IMR-90 (cell line): ENCODE measurements around the gene PRKRIP1.
"Not testable (repeated sequence)": the region's sequence is repeated elsewhere in the genome, so short reads cannot be mapped to it uniquely, and the experiment has no call there.

ENCODE experiments used
- BHLHE40 ChIP-seq: fragments of 150-350 bp; IDR thresholded peaks from 2 replicates; pipeline ENCODE4 v1.6.1; 2016; ENCODE audit warnings: mild to moderate bottlenecking, low read depth, low read length
- CEBPB ChIP-seq: IDR thresholded peaks from 2 replicates; pipeline ENCODE4 v1.6.1; 2012; ENCODE audit warnings: low read depth, low read length, improper control_type of control experiment
- CTCF ChIP-seq: conservative IDR thresholded peaks from 2 replicates; pipeline ENCODE4 v1.5.1; 2012; ENCODE audit warnings: mild to moderate bottlenecking, low read depth, low read length, improper control_type of control experiment
- POLR2A ChIP-seq: IDR thresholded peaks from 2 replicates; pipeline ENCODE4 v1.6.1; 2012; ENCODE audit warnings: mild to moderate bottlenecking, low read depth, low read length
- TF ChIP-seq, protein P1 (sequence below): fragments of 150-350 bp; IDR thresholded peaks from 2 replicates; pipeline ENCODE4 v1.6.1; 2016; ENCODE audit warnings: low read depth, mild to moderate bottlenecking, low read length, moderate library complexity, borderline replicate concordance

DNA sequence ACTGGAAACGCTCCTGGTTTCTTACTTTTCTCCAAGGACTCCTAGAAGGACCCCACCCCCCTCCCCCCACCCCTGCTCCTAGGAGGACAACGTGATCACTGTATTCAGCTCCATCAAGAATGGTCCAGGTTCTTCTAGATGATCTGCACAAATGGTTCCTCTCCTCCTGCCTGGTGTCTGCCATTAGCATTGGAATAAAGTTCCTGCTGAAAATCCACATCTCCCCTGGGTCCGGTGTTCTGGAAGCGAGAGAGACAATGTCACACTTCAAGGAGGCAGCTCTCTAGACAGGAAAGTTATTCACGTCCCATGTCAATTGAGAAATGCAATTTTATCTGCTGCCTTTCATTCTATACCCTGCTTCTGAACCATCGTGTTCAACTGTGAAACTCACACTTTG is 49.2 kb upstream of the PRKRIP1 start:
- not testable (repeated sequence) for TF ChIP-seq CTCF, CEBPB, POLR2A, BHLHE40
- TF ChIP-seq, protein P1, sequence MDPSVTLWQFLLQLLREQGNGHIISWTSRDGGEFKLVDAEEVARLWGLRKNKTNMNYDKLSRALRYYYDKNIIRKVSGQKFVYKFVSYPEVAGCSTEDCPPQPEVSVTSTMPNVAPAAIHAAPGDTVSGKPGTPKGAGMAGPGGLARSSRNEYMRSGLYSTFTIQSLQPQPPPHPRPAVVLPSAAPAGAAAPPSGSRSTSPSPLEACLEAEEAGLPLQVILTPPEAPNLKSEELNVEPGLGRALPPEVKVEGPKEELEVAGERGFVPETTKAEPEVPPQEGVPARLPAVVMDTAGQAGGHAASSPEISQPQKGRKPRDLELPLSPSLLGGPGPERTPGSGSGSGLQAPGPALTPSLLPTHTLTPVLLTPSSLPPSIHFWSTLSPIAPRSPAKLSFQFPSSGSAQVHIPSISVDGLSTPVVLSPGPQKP, result not testable (repeated sequence)
